Left ventricle myocardium inferior (tissue), 1 donor: ENCODE data around the gene MRTO4. TPM values are rescaled to one million over a fixed set of nuclear protein-coding genes. Genes with fewer than 3 reads are reported as not detected.

Experiments
- DNase-seq: peaks from one replicate; pipeline ENCODE4 v3.0.0-alpha.2; 2020
- H3K27ac ChIP-seq: fragments of 200-600 bp; replicated peaks from 2 replicates; pipeline ENCODE4 v1.8.0; 2021
- H3K27me3 ChIP-seq: fragments of 200-600 bp; 2 replicates; pipeline ENCODE4 v1.8.0; 2021; ENCODE audit warnings: low read depth
- H3K36me3 ChIP-seq: fragments of 200-600 bp; 2 replicates; pipeline ENCODE4 v1.8.0; 2021
- H3K4me1 ChIP-seq: fragments of 200-600 bp; 2 replicates; pipeline ENCODE4 v1.8.0; 2021
- H3K4me3 ChIP-seq: fragments of 200-600 bp; 2 replicates; pipeline ENCODE4 v1.8.0; 2021; ENCODE audit warnings: mild to moderate bottlenecking, moderate library complexity
- H3K9me3 ChIP-seq: fragments of 200-600 bp; replicated peaks from 2 replicates; pipeline ENCODE4 v1.8.0; 2021
- CTCF ChIP-seq: fragments of 200-600 bp; IDR thresholded peaks from 2 replicates; pipeline ENCODE4 v1.8.0; 2021; ENCODE audit warnings: antibody characterized with exemption, mild to moderate bottlenecking, borderline replicate concordance
- intact Hi-C: fragments of 100-400 bp; cut with micrococcal nuclease; formaldehyde crosslinking; loops from one replicate; pipeline ENCODE4 v1.11.0; 2022
- total RNA-seq: library from RNA; stranded (reverse); fragmentation: NEBNext Ultra II Directional; extraction: Animal tissue kit (Norgen Biotek cat#: 25700); gene quantifications from one replicate; pipeline ENCODE4 v1.2.1, GENCODE V29; 2021
- donor health status: DM: no; HTN: yes; CAD: no; lungs with severe emphysema.

Gene MRTO4
- total RNA-seq, 1 donor from 2014 or later, result 10.0 TPM

- Histone ChIP-seq H3K27me3 (no peaks in the 10 kb centered on the region), H3K27ac (no peak overlapping the region), H3K9me3 (no peaks in the 10 kb centered on the region), H3K4me3 (no peak overlapping the region), H3K36me3 (peaks cover 68% of the 10 kb centered on the region), H3K4me1 (peaks cover 10% of the 10 kb centered on the region)
- intact Hi-C loops, result no loop called here
- no peak for TF ChIP-seq CTCF
- no peak for DNase-seq
Measured at GRCh38 chr1:19305880-19306279, 54.3 kb downstream of the MRTO4 start.

- H3K27ac ChIP-seq, result no peak overlapping the region
- no peak overlapping the region for H3K4me3 ChIP-seq
- no peaks in the 10 kb centered on the region for H3K9me3 ChIP-seq
- peaks cover 68% of the 10 kb centered on the region for H3K36me3 ChIP-seq
- TF ChIP-seq CTCF, result no peak
- intact Hi-C loops, result no loop called here
- DNase-seq, result no peak
- H3K27me3 ChIP-seq, result no peaks in the 10 kb centered on the region
- H3K4me1 ChIP-seq, result peaks cover 19% of the 10 kb centered on the region
Measured at GRCh38 chr1:19306941-19307340, 55.3 kb downstream of the MRTO4 start.

GRCh38 chr1:19307794-19308508, 56.3 kb downstream of the MRTO4 start:
- no peak for TF ChIP-seq CTCF
- intact Hi-C loops, result no loop called here
- H3K27me3 ChIP-seq, result no peaks in the 10 kb centered on the region
- DNase-seq, result no peak
- peaks cover 57% of the 10 kb centered on the region for H3K36me3 ChIP-seq
- no peak overlapping the region for H3K4me3 ChIP-seq
- peaks cover 27% of the 10 kb centered on the region for H3K4me1 ChIP-seq
- no peaks in the 10 kb centered on the region for H3K9me3 ChIP-seq
- no peak overlapping the region for H3K27ac ChIP-seq

- no peak for TF ChIP-seq CTCF
- H3K27ac ChIP-seq, result no peak overlapping the region
- no peak overlapping the region for H3K4me3 ChIP-seq
- DNase-seq, result no peak
- H3K4me1 ChIP-seq, result peaks cover 33% of the 10 kb centered on the region
- H3K36me3 ChIP-seq, result peaks cover 52% of the 10 kb centered on the region
- intact Hi-C loops, result no loop called here
- H3K27me3 ChIP-seq, result no peaks in the 10 kb centered on the region
- no peaks in the 10 kb centered on the region for H3K9me3 ChIP-seq
Measured at GRCh38 chr1:19308509-19308907, 56.9 kb downstream of the MRTO4 start.

DNA sequence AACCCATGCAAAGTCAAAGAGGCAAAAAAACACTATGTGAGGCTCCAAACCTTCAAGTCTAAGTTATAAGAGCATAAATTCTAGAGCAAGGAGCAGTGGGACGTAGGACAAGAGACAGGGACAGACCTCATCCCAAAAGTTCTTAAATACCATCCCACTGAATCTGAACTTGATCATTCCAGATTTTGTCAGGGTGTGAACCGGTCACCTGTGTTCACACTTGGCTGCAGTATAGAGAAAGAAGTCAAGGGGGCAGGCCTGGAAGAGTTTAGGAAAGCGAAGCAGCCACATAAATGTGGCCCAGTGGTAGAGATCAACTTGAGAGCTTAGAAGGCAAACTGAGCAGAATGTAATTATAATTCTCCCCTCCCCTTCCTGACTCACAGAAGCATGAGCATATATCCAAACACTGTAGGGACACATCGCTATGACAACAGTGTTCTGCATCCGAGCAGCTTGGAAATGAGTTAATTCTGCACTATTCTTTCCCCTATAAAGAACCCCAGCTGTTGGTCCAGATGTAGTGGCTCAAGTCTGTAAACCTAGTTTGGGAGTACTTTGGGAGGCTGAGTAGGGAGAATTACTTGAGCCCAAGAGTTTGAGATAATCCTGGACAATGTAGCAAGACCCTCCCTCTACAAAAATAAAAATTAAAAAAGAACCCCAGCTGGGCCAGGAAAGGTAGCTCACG, 57.7 kb downstream of the MRTO4 start:
- H3K9me3 ChIP-seq, result no peaks in the 10 kb centered on the region
- peaks cover 36% of the 10 kb centered on the region for H3K4me1 ChIP-seq
- intact Hi-C loops, result no loop called here
- peaks cover 44% of the 10 kb centered on the region for H3K36me3 ChIP-seq
- no peak overlapping the region for H3K4me3 ChIP-seq
- DNase-seq, result no peak
- no peaks in the 10 kb centered on the region for H3K27me3 ChIP-seq
- no peak overlapping the region for H3K27ac ChIP-seq
- TF ChIP-seq CTCF, result no peak

Other genes with a start within 250 kb of the MRTO4 start
- gene UBR4, start 41.5 kb upstream of the MRTO4 start, total RNA-seq, result 54.3 TPM
- 27.6 TPM for gene EMC1, start 281 bp upstream of the MRTO4 start, total RNA-seq
- 0.14 TPM for gene AKR7A3, start 37.0 kb downstream of the MRTO4 start, total RNA-seq
- gene AKR7A2, start 60.3 kb downstream of the MRTO4 start, total RNA-seq, result 43.7 TPM
- 5.8 TPM for gene SLC66A1, start 60.5 kb downstream of the MRTO4 start, total RNA-seq
- 217 TPM for gene CAPZB, start 233.7 kb downstream of the MRTO4 start, total RNA-seq